ENCODE data around the gene PATL1.
"Not testable (repeated sequence)": the region's sequence is repeated elsewhere in the genome, so short reads cannot be mapped to it uniquely, and the experiment has no call there.

The PATL1 gene

GRCh38 chr11:59707371-59707770 lies 38.5 kb upstream of the PATL1 start:
- no peaks in the 10 kb centered on the region for H3K36me3 ChIP-seq
- H3K27me3 ChIP-seq, result no peaks in the 10 kb centered on the region
- intact Hi-C loops (cut with DNase I; ENCODE audit: low total_unique reads), result no loop called here
- no peak overlapping the region for H3K4me3 ChIP-seq
- no peaks in the 10 kb centered on the region for H3K9me3 ChIP-seq
- TF ChIP-seq CTCF (IDR thresholded peaks at IDR 0.05), result no peak
- no peak for DNase-seq
- no peak overlapping the region for H3K27ac ChIP-seq
- H3K4me1 ChIP-seq, result no peaks in the 10 kb centered on the region

GRCh38 chr11:59706518-59707285 lies 37.9 kb upstream of the PATL1 start:
- H3K27ac ChIP-seq, result no peak overlapping the region
- DNase-seq, result no peak
- intact Hi-C loops (cut with DNase I; ENCODE audit: low total_unique reads), result no loop called here
- H3K4me1 ChIP-seq, result no peaks in the 10 kb centered on the region
- H3K4me3 ChIP-seq, result no peak overlapping the region
- H3K9me3 ChIP-seq, result no peaks in the 10 kb centered on the region
- no peak for TF ChIP-seq CTCF (IDR thresholded peaks at IDR 0.05)
- H3K36me3 ChIP-seq, result no peaks in the 10 kb centered on the region
- no peaks in the 10 kb centered on the region for H3K27me3 ChIP-seq

GRCh38 chr11:59705294-59705693 lies 36.5 kb upstream of the PATL1 start:
- H3K4me3 ChIP-seq, result no peak overlapping the region
- H3K36me3 ChIP-seq, result no peaks in the 10 kb centered on the region
- H3K9me3 ChIP-seq, result no peaks in the 10 kb centered on the region
- no peak for TF ChIP-seq CTCF (IDR thresholded peaks at IDR 0.05)
- no peak overlapping the region for H3K27ac ChIP-seq
- intact Hi-C loops (cut with DNase I; ENCODE audit: low total_unique reads), result no loop called here
- H3K27me3 ChIP-seq, result no peaks in the 10 kb centered on the region
- H3K4me1 ChIP-seq, result no peaks in the 10 kb centered on the region
- DNase-seq, result no peak

GRCh38 chr11:59703515-59703914 lies 34.7 kb upstream of the PATL1 start:
- H3K9me3 ChIP-seq; DNase-seq; H3K4me1 ChIP-seq; H3K27ac ChIP-seq; H3K27me3 ChIP-seq; H3K4me3 ChIP-seq; intact Hi-C loops (cut with DNase I; ENCODE audit: low total_unique reads); H3K36me3 ChIP-seq: not testable (repeated sequence)

GRCh38 chr11:59700157-59700556 lies 31.3 kb upstream of the PATL1 start:
- DNase-seq; H3K36me3 ChIP-seq; H3K27me3 ChIP-seq; H3K4me1 ChIP-seq; intact Hi-C loops (cut with DNase I; ENCODE audit: low total_unique reads); H3K9me3 ChIP-seq; H3K27ac ChIP-seq; H3K4me3 ChIP-seq: not testable (repeated sequence)

GRCh38 chr11:59698506-59698905 lies 29.7 kb upstream of the PATL1 start:
- no peak overlapping the region for H3K27ac ChIP-seq
- H3K4me1 ChIP-seq, result no peaks in the 10 kb centered on the region
- no peak overlapping the region for H3K4me3 ChIP-seq
- H3K36me3 ChIP-seq, result no peaks in the 10 kb centered on the region
- intact Hi-C loops (cut with DNase I; ENCODE audit: low total_unique reads), result no loop called here
- no peaks in the 10 kb centered on the region for H3K9me3 ChIP-seq
- no peaks in the 10 kb centered on the region for H3K27me3 ChIP-seq
- TF ChIP-seq CTCF (IDR thresholded peaks at IDR 0.05), result no peak
- DNase-seq, result no peak

- no peak overlapping the region for H3K4me3 ChIP-seq
- no peak for DNase-seq
- peaks cover 0 to 7% (median 2%) of the 10 kb centered on the region in 3 donors for H3K9me3 ChIP-seq
- no peaks in the 10 kb centered on the region for H3K27me3 ChIP-seq
- no peaks in the 10 kb centered on the region for H3K36me3 ChIP-seq
- H3K27ac ChIP-seq, result no peak overlapping the region
- H3K4me1 ChIP-seq, result no peaks in the 10 kb centered on the region
- intact Hi-C loops (cut with DNase I; ENCODE audit: low total_unique reads), result no loop called here
- TF ChIP-seq CTCF (IDR thresholded peaks at IDR 0.05), result no peak
Observed at GRCh38 chr11:59692915-59693314, 24.1 kb upstream of the PATL1 start.
